ENCODE data around the gene DCLRE1C. TPM values are rescaled to one million over a fixed set of nuclear protein-coding genes. Genes with fewer than 3 reads are reported as not detected.

DCLRE1C gene
- total RNA-seq, 2 donors from 2014 or later, result 11.0 to 19.0 TPM

GRCh38 chr10:14926722-14927416 is 27.0 kb downstream of the DCLRE1C start:
- Histone ChIP-seq H3K9ac (ENCODE audit: low read depth in 2 of 2, low read length in 2 of 2) (no peak overlapping the region), H3K27ac (no peak overlapping the region), H3K4me3 (no peak overlapping the region), H3K27me3 (no peaks in the 10 kb centered on the region), H3K36me3 (peaks cover 11% of the 10 kb centered on the region), H3K9me3 (no peaks in the 10 kb centered on the region), H3K4me1 (no peaks in the 10 kb centered on the region)
- no peak for TF ChIP-seq CTCF (IDR thresholded peaks at IDR 0.05)
- DNase-seq, result no peak
- intact Hi-C loops (cut with DNase I), result no loop called here

- Histone ChIP-seq H3K27me3 (no peaks in the 10 kb centered on the region), H3K9ac (ENCODE audit: low read depth in 2 of 2, low read length in 2 of 2) (no peak overlapping the region), H3K9me3 (no peaks in the 10 kb centered on the region), H3K36me3 (peaks cover 9% of the 10 kb centered on the region), H3K4me3 (no peak overlapping the region), H3K27ac (no peak overlapping the region), H3K4me1 (no peaks in the 10 kb centered on the region)
- intact Hi-C loops (cut with DNase I), result no loop called here
- no peak for TF ChIP-seq CTCF (IDR thresholded peaks at IDR 0.05)
- DNase-seq, result no peak
These were observed 27.8 kb downstream of the DCLRE1C start for GRCh38 chr10:14926061-14926470.

GRCh38 chr10:14925268-14925667 is 28.6 kb downstream of the DCLRE1C start:
- no peak for DNase-seq
- intact Hi-C loops (cut with DNase I), result no loop called here
- no peaks in the 10 kb centered on the region for H3K4me1 ChIP-seq
- no peak overlapping the region for H3K9ac ChIP-seq (ENCODE audit: low read depth in 2 of 2, low read length in 2 of 2)
- H3K9me3 ChIP-seq, result no peaks in the 10 kb centered on the region
- H3K4me3 ChIP-seq, result no peak overlapping the region
- H3K36me3 ChIP-seq, result peaks cover under 1% of the 10 kb centered on the region
- H3K27me3 ChIP-seq, result no peaks in the 10 kb centered on the region
- no peak for TF ChIP-seq CTCF (IDR thresholded peaks at IDR 0.05)
- no peak overlapping the region for H3K27ac ChIP-seq

- no peaks in the 10 kb centered on the region for H3K9me3 ChIP-seq
- H3K4me1 ChIP-seq, result no peaks in the 10 kb centered on the region
- H3K4me3 ChIP-seq, result no peak overlapping the region
- no peak for TF ChIP-seq CTCF (IDR thresholded peaks at IDR 0.05)
- H3K27me3 ChIP-seq, result no peaks in the 10 kb centered on the region
- no peaks in the 10 kb centered on the region for H3K36me3 ChIP-seq
- intact Hi-C loops (cut with DNase I), result no loop called here
- H3K27ac ChIP-seq, result no peak overlapping the region
- DNase-seq, result no peak
- no peak overlapping the region for H3K9ac ChIP-seq (ENCODE audit: low read depth in 2 of 2, low read length in 2 of 2)
These were observed 29.9 kb downstream of the DCLRE1C start for GRCh38 chr10:14924013-14924412.

GRCh38 chr10:14918964-14919363 is 34.9 kb downstream of the DCLRE1C start:
- Histone ChIP-seq H3K4me1 (no peaks in the 10 kb centered on the region), H3K27ac (no peak overlapping the region), H3K27me3 (no peaks in the 10 kb centered on the region), H3K36me3 (peaks cover 12% of the 10 kb centered on the region), H3K4me3 (no peak overlapping the region), H3K9me3 (no peaks in the 10 kb centered on the region), H3K9ac (ENCODE audit: low read depth in 2 of 2, low read length in 2 of 2) (no peak overlapping the region)
- intact Hi-C loops (cut with DNase I), result no loop called here
- TF ChIP-seq CTCF (IDR thresholded peaks at IDR 0.05), result no peak
- DNase-seq, result no peak

Data from colonic mucosa (tissue), 4 donors.